Omental fat pad (tissue), 4 donors: ENCODE data around the gene GTF3C4. TPM values are rescaled to one million over a fixed set of nuclear protein-coding genes. Genes with fewer than 3 reads are reported as not detected.
"Not testable (repeated sequence)": the region's sequence is repeated elsewhere in the genome, so short reads cannot be mapped to it uniquely, and the experiment has no call there.

Experiments
- ATAC-seq: fragments of 150-250 bp; one replicate; pipeline ENCODE4 v1.9.1; 2016; ENCODE audit warnings: mild to moderate bottlenecking, moderate library complexity; ENCODE audit not compliant: low FRiP score
- DNase-seq: peaks from one replicate; pipeline ENCODE4 v3.0.0-alpha.2; 2019; ENCODE audit warnings: low spot score
- total RNA-seq, 4 donors: library from RNA; depleted of rRNA; stranded (reverse); fragments of >200 nt; gene quantifications; one replicate each; pipeline ENCODE4 v1.1.0, GENCODE V29; 2016
- TF ChIP-seq, protein P1 (sequence below), 3 donors: fragments of 450-650 bp; IDR thresholded peaks; one replicate each; pipeline ENCODE4 v1.5.1; 2016 to 2017; ENCODE audit warnings: antibody characterized with exemption in 3 of 3, mild to moderate bottlenecking in 3 of 3, moderate library complexity in 2 of 3

Gene GTF3C4
- total RNA-seq, 4 donors from 2014 or later: 7.2 to 19.2 (median 10.0) TPM

DNA sequence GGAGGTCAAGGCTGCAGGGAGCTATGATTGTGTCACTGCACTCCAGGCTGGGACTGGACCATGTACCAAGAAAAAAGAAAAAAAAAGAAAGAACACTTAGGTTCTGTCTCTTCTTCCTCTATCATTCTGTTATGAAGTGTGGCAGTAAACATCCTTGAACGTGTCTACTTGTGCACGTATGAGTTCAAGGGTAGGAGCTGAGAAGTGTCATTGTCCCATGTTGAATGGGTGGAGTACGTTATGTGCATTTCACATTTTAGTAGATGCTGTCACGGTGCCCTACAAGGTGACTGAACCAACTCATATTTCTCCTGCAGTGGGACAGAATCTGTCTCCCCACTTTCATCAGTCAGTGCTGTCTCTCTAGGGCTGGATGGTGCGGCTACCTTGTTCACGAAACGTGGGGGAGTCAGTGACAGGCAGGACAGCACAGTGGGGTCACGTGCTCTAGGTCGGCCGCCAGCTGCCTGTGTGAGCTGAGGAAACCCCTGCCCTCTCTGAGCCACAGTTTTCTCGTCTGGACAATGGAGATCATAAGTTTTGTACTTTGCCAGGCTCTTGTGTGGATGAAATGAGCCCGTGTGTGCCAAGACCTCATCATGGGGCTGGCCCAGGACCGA, 47.2 kb downstream of the GTF3C4 start:
- ATAC-seq (no peak), DNase-seq (no peak)
- TF ChIP-seq, protein P1, sequence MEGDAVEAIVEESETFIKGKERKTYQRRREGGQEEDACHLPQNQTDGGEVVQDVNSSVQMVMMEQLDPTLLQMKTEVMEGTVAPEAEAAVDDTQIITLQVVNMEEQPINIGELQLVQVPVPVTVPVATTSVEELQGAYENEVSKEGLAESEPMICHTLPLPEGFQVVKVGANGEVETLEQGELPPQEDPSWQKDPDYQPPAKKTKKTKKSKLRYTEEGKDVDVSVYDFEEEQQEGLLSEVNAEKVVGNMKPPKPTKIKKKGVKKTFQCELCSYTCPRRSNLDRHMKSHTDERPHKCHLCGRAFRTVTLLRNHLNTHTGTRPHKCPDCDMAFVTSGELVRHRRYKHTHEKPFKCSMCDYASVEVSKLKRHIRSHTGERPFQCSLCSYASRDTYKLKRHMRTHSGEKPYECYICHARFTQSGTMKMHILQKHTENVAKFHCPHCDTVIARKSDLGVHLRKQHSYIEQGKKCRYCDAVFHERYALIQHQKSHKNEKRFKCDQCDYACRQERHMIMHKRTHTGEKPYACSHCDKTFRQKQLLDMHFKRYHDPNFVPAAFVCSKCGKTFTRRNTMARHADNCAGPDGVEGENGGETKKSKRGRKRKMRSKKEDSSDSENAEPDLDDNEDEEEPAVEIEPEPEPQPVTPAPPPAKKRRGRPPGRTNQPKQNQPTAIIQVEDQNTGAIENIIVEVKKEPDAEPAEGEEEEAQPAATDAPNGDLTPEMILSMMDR (IDR thresholded peaks at IDR 0.05): no peak

DNA sequence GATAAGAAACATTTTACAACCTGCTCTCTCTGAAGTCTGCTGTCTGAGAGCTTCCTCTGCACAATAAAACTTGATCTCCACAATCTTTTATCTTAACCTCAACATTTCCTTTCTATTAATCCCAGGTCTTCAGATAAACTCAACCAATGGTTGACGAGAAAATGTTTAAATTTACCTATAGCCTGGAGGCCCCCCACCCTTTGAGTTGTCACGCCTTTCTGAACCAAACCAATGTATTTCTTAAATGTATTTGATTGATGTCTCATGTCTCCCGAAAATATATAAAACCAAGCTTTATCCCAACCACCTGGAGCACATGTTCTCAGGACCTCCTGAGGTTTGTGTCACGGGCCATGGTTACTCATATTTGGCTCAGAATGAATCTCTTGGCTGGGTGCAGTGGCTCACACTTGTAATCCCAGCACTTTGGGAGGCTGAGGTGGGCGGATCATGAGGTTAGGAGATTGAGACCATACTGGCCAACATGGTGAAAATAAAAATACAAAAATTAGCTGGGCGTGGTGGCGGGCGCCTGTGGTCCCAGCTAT, 48.2 kb downstream of the GTF3C4 start:
- not testable (repeated sequence) for ATAC-seq, DNase-seq

GRCh38 chr9:132721661-132722060, 51.4 kb downstream of the GTF3C4 start:
- TF ChIP-seq, protein P1 (IDR thresholded peaks at IDR 0.05): no peak
- DNase-seq (no peak), ATAC-seq (no peak)

GRCh38 chr9:132722564-132723065, 52.4 kb downstream of the GTF3C4 start:
- ATAC-seq (no peak), DNase-seq (no peak)
- TF ChIP-seq, protein P1 (IDR thresholded peaks at IDR 0.05): no peak

DNA sequence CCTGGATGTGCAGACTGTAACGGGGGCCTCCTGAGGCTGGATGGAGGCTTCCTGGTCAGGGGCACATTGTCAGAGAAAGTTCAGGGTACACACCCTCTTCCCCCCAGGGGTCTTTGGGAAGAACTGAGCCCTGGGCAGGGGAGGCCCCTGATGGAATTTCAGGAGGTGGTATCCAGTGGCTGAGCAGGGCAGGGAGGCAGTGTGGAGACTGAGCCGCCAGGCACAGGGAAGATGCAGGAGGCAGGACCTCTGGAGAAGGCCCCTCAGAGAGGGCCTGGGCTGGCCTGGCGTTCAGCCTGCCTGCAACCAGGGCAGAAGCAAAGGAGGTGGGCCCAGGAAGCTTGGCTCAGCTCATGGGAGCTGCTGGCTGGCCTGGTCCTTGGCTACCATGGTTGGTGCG, 53.5 kb downstream of the GTF3C4 start:
- TF ChIP-seq, protein P1 (IDR thresholded peaks at IDR 0.05): no peak

DNA sequence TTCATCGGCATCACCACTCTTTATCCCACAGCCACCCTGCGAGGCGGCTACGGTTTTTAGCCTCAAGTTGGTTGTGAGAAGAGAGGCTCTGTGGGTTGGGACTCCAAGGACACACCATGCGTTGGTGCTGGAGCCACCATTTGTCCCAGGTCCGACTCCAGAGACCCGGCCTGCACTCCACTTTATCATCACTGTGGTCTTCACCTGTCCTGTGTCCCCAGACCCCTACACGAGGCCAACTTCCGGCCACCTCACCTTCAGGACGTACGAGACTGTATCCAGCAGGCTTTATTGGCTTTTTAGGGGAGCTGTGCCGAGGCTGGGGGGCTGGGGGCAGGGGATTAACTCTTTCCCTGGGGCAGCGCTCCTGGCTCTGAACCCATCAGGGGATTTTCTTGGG, 55.0 kb downstream of the GTF3C4 start:
- ATAC-seq (no peak), DNase-seq (no peak)
- TF ChIP-seq, protein P1 (IDR thresholded peaks at IDR 0.05): no peak

More for the DNA sequence above, 53.5 kb downstream of the GTF3C4 start:
- ATAC-seq: no peak
- DNase-seq: no peak

- TF ChIP-seq, protein P1 (IDR thresholded peaks at IDR 0.05): no peak
- no peak for DNase-seq
- ATAC-seq: no peak
Observed at GRCh38 chr9:132726576-132727130, 56.4 kb downstream of the GTF3C4 start.
